RWPE1 (cell line): ENCODE results near the gene PPM1M.
"Not testable (repeated sequence)": the region's sequence is repeated elsewhere in the genome, so short reads cannot be mapped to it uniquely, and the experiment has no call there.

Experiments used
- CTCF ChIA-PET: fragments of 350-600 bp; sonication (Branson Sonifier 250); formaldehyde crosslinking; extraction: SDS; loops from one replicate; lab custom pipeline; 2021; lab: Yijun Ruan, JAX
- POLR2A ChIA-PET: fragments of 400-600 bp; formaldehyde crosslinking; extraction: SDS; loops from one replicate; lab custom pipeline; 2020; ENCODE audit warnings: antibody characterized with exemption; ENCODE audit not compliant: low non-redundant PET; lab: Yijun Ruan, JAX
- DNase-seq: peaks from one replicate; pipeline ENCODE4 v3.0.0; 2012; ENCODE audit warnings: low spot score
- H3K27ac ChIP-seq: fragments of 450-650 bp; 2 replicates; pipeline ENCODE4 v1.5.1; 2017
- TF ChIP-seq, protein P1 (sequence below): fragments of 450-650 bp; conservative IDR thresholded peaks from 2 replicates; pipeline ENCODE4 v1.5.1; 2017; ENCODE audit warnings: low read depth, mild to moderate bottlenecking

The PPM1M gene

DNA sequence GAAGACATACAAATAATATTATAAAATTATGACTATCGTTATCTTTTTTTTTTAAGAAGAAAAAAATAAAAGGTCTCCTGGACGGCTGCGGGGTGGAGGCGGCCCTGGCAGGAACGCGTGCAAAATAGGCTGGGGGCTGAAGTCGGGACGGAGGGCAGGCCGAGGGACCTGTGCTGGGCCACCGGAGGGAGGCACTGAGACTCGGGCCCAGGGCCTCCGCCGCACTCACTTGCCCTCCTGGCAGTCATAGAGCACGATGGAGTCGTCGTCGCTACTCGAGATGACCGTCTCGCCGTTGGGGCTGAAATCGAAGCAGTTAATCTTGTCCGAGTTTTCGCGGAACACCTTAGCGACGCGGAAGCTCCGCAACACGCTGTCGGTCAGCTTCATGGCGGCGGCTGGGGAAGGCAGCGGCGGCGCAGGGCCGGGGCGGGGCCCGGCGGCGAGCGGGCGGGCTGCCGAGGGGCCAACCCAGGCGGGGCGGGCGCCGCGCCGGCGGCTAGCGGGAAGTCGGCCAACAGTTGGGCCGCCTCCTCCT is 32.5 kb downstream of the PPM1M start:
- DNase-seq: peak; percentile 43
- ChIA-PET POLR2A (interaction anchor here (0.8 kb wide), 1 partner anchor 62 kb away, joined by 3 read pairs; no protein-coding TSS in a partner anchor), CTCF (interaction anchor here (0.6 to 0.7 kb wide), 3 partner anchors 10 to 93 kb away, joined by 3 to 7 read pairs (median 3); no protein-coding TSS in a partner anchor)
- TF ChIP-seq, protein P1, sequence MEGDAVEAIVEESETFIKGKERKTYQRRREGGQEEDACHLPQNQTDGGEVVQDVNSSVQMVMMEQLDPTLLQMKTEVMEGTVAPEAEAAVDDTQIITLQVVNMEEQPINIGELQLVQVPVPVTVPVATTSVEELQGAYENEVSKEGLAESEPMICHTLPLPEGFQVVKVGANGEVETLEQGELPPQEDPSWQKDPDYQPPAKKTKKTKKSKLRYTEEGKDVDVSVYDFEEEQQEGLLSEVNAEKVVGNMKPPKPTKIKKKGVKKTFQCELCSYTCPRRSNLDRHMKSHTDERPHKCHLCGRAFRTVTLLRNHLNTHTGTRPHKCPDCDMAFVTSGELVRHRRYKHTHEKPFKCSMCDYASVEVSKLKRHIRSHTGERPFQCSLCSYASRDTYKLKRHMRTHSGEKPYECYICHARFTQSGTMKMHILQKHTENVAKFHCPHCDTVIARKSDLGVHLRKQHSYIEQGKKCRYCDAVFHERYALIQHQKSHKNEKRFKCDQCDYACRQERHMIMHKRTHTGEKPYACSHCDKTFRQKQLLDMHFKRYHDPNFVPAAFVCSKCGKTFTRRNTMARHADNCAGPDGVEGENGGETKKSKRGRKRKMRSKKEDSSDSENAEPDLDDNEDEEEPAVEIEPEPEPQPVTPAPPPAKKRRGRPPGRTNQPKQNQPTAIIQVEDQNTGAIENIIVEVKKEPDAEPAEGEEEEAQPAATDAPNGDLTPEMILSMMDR: peak; percentile 36
- peak overlapping the region; percentile 96 for H3K27ac ChIP-seq

- CTCF ChIA-PET: interaction anchor here (0.6 to 1.0 kb wide), 8 partner anchors 9 to 342 kb away, joined by 3 to 5 read pairs (median 3); partner anchors contain the start of gene GLYCTK
- POLR2A ChIA-PET: interaction anchor here (0.6 to 1.5 kb wide), 3 partner anchors 9 to 124 kb away, joined by 3 to 5 read pairs (median 4); partner anchors contain the start of genes GLYCTK and POC1A
- TF ChIP-seq, protein P1: peak; percentile 16; the same call in 1 of the 2 replicates
- peak within 1 kb of the TSS; percentile 96 for H3K27ac ChIP-seq
- peak; percentile 88 for DNase-seq
Measured at GRCh38 chr3:52278510-52279069, 33.0 kb downstream of the PPM1M start, which contains the start of gene WDR82. TSS of gene WDR82 (minus strand) at chr3:52278649. CDS start at chr3:52278361, 288 bp downstream.

DNA sequence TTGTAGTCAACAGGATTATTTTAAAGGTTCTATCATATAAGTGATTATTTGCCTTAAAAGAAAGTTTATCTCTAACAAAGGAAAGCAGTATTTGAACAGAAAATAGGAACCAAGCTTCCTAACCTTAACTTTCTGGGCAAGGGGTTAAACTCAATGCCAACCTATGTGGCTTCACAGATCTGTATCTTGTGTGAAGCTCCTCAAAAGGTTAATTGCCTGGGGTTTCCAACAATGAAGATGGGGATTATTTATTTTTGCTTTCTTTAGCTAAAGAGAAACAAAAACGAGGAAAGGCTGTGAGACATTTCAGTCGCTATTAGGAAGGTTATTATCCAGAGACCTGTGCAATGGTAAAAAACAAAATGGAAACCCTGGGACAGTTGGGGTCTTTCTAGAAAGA is 34.0 kb downstream of the PPM1M start:
- TF ChIP-seq, protein P1: no peak
- ChIA-PET POLR2A (interaction anchor here (1.5 kb wide), 1 partner anchor 8 kb away, joined by 5 read pairs; the partner anchor contains the start of gene GLYCTK), CTCF (interaction anchor here (1.1 kb wide), 1 partner anchor 9 kb away, joined by 3 read pairs; no protein-coding TSS in a partner anchor)
- H3K27ac ChIP-seq: peak overlapping the region; percentile 96
- no peak for DNase-seq

DNA sequence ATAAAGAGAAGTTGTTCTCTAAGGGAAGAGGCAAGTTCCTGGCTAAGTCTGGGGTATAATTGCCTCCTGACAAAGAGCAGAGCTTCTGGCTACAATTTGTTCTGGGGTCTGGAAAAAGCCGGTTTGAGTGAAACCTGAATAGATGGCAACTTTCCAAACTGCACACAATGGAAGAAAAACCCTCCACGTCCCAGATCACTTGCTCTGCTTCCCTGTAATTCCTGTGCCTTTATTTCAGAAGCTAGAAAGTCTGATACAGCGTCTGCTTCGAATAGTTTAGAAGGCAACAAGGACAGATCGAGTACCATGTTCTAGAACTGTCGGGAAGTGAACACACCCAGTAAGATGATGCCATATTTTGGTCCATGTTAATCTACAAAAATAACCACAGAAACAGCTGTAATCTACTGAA is 34.5 kb downstream of the PPM1M start:
- DNase-seq: no peak
- TF ChIP-seq, protein P1: no peak
- POLR2A ChIA-PET: no interaction called here

DNA sequence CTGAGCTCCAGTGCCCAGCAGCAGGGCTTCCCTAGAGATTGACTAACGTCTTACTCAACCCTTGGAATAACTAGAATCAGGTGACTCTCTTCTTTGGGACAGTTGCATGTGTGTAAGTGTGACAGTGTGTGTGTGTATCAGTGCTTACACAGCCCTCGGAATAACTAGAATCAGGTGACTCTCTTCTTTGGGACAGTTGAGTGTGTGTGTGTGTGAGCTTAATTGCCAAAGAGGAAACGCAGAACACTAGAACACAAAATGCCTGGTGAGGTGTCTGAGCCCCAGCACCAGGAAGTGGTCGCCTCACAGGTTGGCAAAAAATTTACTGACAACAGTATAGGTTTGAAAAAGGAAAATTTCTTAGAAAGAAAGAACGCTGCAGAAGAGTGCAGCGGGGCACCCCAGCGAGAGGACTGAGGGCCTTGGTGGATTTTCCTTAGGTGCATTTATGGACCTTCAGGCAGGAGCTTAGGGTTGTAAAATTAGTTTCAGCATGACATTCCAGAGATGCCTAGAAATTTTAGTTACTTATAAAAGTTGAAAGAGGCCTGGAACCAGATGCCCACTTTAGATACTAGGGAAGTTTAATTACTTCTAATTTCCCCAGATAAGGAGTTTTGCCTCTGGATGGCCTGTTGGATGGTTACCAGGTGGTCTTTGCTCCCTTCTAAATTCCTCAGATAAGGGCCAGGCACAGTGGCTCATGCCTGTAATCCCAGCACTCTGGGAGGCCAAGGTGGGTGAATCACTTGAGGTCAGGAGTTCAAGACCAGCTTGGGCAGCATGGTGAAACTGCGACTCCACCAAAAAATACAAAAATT is 36.6 kb downstream of the PPM1M start:
- POLR2A ChIA-PET: no interaction called here
- CTCF ChIA-PET: interaction anchor here (0.8 kb wide), 1 partner anchor 50 kb away, joined by 4 read pairs; no protein-coding TSS in a partner anchor
- TF ChIP-seq, protein P1: no peak
- H3K27ac ChIP-seq: no peak overlapping the region
- no peak for DNase-seq

More for the DNA sequence above, 34.5 kb downstream of the PPM1M start:
- CTCF ChIA-PET: interaction anchor here (0.6 to 1.1 kb wide), 2 partner anchors 9 to 130 kb away, joined by 3 to 4 read pairs; no protein-coding TSS in a partner anchor
- no peak overlapping the region for H3K27ac ChIP-seq

DNA sequence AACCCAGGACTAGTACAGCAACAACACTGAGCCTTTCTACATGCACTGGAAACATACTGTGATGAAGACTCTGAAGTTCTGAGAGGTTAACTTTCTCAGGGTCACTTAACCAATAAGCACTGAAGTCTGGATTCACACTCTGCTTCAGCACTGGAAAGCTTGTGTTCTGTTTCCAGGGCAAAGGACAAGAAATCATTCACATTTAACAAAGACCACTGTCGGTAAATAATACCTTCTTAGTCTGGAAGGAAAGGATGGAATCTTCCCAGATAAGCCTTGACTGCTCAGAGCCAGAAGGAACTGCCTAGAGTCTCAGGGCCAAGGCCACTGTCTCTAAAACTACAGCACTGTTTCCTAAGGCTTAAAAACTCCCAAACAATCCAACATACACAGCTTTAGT is 37.7 kb downstream of the PPM1M start:
- TF ChIP-seq, protein P1: no peak
- POLR2A ChIA-PET: no interaction called here
- H3K27ac ChIP-seq: no peak overlapping the region
- CTCF ChIA-PET: no interaction called here
- DNase-seq: no peak

- CTCF ChIA-PET: interaction anchor here (0.6 kb wide), 1 partner anchor 350 kb away, joined by 4 read pairs; no protein-coding TSS in a partner anchor
- H3K27ac ChIP-seq, POLR2A ChIA-PET, DNase-seq: not testable (repeated sequence)
Measured at GRCh38 chr3:52284051-52284450, 38.5 kb downstream of the PPM1M start.
